DOHH2 (cell line): ENCODE data around the gene BSDC1.
"Not testable (repeated sequence)": the region's sequence is repeated elsewhere in the genome, so short reads cannot be mapped to it uniquely, and the experiment has no call there.

Experiments
- CTCF ChIP-seq: fragments of 200-600 bp; sonication (generic); IDR thresholded peaks from one replicate; pipeline ENCODE4 v1.5.1; 2014; ENCODE audit warnings: antibody characterized with exemption, mild to moderate bottlenecking, low read depth, low read length; ENCODE audit not compliant: poor library complexity, severe bottlenecking
- EZH2phosphoT487 ChIP-seq: fragments of 200-600 bp; sonication (generic); IDR thresholded peaks from 2 replicates; pipeline ENCODE4 v1.6.1; 2017; ENCODE audit warnings: borderline replicate concordance, mild to moderate bottlenecking, antibody characterized with exemption, low read length, moderate library complexity, mixed read lengths

- TF ChIP-seq CTCF, EZH2phosphoT487: not testable (repeated sequence)
These were observed 38.5 kb downstream of the BSDC1 start for GRCh38 chr1:32355778-32356177.
